ENCODE results near the gene INTS4. TPM values are rescaled to one million over a fixed set of nuclear protein-coding genes. Genes with fewer than 3 reads are reported as not detected.

INTS4 gene
- total and polyA plus RNA-seq, 2 of the 4 experiments (the other 2 are of a cell fraction) = 24.0 to 52.5 TPM

DNA sequence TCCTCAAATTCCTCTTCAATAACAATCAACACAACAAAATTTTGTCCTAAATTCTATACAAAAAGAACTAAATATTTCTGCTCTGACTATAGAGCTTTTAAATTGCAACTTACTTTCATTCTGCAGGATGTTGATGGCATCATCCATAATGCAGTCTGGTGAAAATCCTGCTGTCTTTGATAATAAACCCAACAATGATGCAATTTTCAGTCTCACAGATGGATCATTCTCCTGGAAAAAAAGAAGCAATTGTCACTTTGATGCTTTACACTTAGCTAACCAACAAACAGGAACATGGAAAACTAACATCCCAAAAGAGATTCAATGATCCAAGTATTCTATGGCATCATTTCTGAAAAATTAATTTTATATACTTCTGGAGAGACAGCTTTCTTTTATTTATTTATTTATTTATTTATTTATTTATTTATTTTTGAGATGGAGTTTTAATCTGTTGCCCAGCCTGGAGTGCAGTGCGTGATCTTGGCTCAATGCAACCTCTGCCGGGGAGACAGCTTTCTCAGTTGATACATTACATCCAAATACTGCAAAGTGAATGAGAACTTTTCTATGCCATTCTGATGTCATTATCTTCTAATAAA is 13.0 kb downstream of the INTS4 start:
- Histone ChIP-seq H2AFZ (replicated peaks; ENCODE audit: low read length, poor library complexity) (no peak overlapping the region), H4K91ac (ENCODE audit: insufficient read depth, low read depth, low read length) (no peak overlapping the region), H2BK15ac (ENCODE audit: low read depth, low read length) (no peak overlapping the region), H4K5ac (ENCODE audit: low read depth, low read length) (no peak overlapping the region), H2AK9ac (replicated peaks; ENCODE audit: low read depth, low read length, poor library complexity) (no peak overlapping the region), H3K4me3 (ENCODE audit: insufficient read depth, low read depth, low read length) (no peak overlapping the region), H2AK5ac (ENCODE audit: low read depth, low read length) (no peak overlapping the region), H3K79me1 (ENCODE audit: low read depth in 1 of 2, low read length in 2 of 2) (peaks cover 18 to 24% of the 10 kb centered on the region in 2 experiments; a peak in 3 of 4 replicates), H3K4me2 (ENCODE audit: low read depth, low read length) (no peak overlapping the region), H3K9me1 (ENCODE audit: insufficient read depth, low read length) (no peaks in the 10 kb centered on the region), H3K27me3 (ENCODE audit: control insufficient read depth, insufficient read depth, low read length) (no peaks in the 10 kb centered on the region), H3K4ac (ENCODE audit: low read depth, low read length) (no peak overlapping the region), H2BK20ac (ENCODE audit: low read depth, low read length) (no peak overlapping the region), H2BK120ac (ENCODE audit: low read depth, low read length) (no peak overlapping the region), H3K27ac (ENCODE audit: insufficient read depth, low read length) (no peak overlapping the region), H3K14ac (replicated peaks; ENCODE audit: low read depth, low read length) (no peak overlapping the region), H3K9me3 (ENCODE audit: control insufficient read depth, insufficient read depth, low read length) (no peaks in the 10 kb centered on the region), H3K18ac (ENCODE audit: low read depth, low read length) (no peak overlapping the region), H2BK5ac (ENCODE audit: low read depth, low read length, poor library complexity, severe bottlenecking) (no peak overlapping the region), H3K56ac (ENCODE audit: extremely low read depth, insufficient read depth, low read length) (no peak overlapping the region), H3K23ac (ENCODE audit: low read depth, low read length) (no peak overlapping the region), H3K36me3 (ENCODE audit: control insufficient read depth, insufficient read depth, low read length) (peaks cover 9% of the 10 kb centered on the region), H3K4me1 (ENCODE audit: control insufficient read depth, insufficient read depth, low read length) (no peaks in the 10 kb centered on the region), H4K20me1 (ENCODE audit: insufficient read depth, low read length) (no peaks in the 10 kb centered on the region), H4K8ac (ENCODE audit: low read depth in 2 of 2, low read length in 2 of 2) (no peak overlapping the region), H3K9ac (ENCODE audit: low read depth, low read length) (no peak overlapping the region)
- ChIA-PET POLR2A (ENCODE audit: unreplicated experiment) (no interaction called here), CTCF (interaction anchor here (0.6 to 2.0 kb wide), 2 partner anchors 14 to 890 kb away, joined by 4 read pairs; partner anchors contain the start of gene INTS4)
- intact Hi-C loops (cut with micrococcal nuclease) = no loop called here
- ATAC-seq (ENCODE audit: low read depth) = no peak
- no peak for DNase-seq
- TF ChIP-seq MAZ (IDR thresholded peaks at IDR 0.05; ENCODE audit: borderline replicate concordance, low read depth, low read length) (no peak), NFE2L2 (IDR thresholded peaks at IDR 0.05; ENCODE audit: low read depth, low read length) (no peak), SMC3 (IDR thresholded peaks at IDR 0.05; ENCODE audit: low read depth, low read length) (no peak), CHD1 (IDR thresholded peaks at IDR 0.05; ENCODE audit: low read depth, low read length) (no peak), RFX5 (IDR thresholded peaks at IDR 0.05; ENCODE audit: low read depth, low read length) (no peak), BHLHE40 (IDR thresholded peaks at IDR 0.05; ENCODE audit: low read depth, low read length) (no peak), MAFK (IDR thresholded peaks at IDR 0.05; ENCODE audit: low read depth, low read length) (no peak), MXI1 (IDR thresholded peaks at IDR 0.05; ENCODE audit: borderline replicate concordance, low read depth, low read length) (no peak), RAD21 (IDR thresholded peaks at IDR 0.05; ENCODE audit: low read length) (no peak), FOS (IDR thresholded peaks at IDR 0.05; ENCODE audit: low read depth, low read length) (no peak), POLR2A (IDR thresholded peaks at IDR 0.05; ENCODE audit: low read depth, low read length) (no peak), RCOR1 (IDR thresholded peaks at IDR 0.05; ENCODE audit: insufficient replicate concordance, low read length) (no peak), CEBPB (IDR thresholded peaks at IDR 0.05; ENCODE audit: low read depth, low read length) (no peak)
- TF ChIP-seq, protein P1, sequence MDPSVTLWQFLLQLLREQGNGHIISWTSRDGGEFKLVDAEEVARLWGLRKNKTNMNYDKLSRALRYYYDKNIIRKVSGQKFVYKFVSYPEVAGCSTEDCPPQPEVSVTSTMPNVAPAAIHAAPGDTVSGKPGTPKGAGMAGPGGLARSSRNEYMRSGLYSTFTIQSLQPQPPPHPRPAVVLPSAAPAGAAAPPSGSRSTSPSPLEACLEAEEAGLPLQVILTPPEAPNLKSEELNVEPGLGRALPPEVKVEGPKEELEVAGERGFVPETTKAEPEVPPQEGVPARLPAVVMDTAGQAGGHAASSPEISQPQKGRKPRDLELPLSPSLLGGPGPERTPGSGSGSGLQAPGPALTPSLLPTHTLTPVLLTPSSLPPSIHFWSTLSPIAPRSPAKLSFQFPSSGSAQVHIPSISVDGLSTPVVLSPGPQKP (IDR thresholded peaks at IDR 0.05; ENCODE audit: borderline replicate concordance, low read depth, low read length) = no peak
- TF ChIP-seq, protein P2, sequence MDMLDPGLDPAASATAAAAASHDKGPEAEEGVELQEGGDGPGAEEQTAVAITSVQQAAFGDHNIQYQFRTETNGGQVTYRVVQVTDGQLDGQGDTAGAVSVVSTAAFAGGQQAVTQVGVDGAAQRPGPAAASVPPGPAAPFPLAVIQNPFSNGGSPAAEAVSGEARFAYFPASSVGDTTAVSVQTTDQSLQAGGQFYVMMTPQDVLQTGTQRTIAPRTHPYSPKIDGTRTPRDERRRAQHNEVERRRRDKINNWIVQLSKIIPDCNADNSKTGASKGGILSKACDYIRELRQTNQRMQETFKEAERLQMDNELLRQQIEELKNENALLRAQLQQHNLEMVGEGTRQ (IDR thresholded peaks at IDR 0.05; ENCODE audit: low read depth, low read length) = no peak
- TF ChIP-seq, protein P3, sequence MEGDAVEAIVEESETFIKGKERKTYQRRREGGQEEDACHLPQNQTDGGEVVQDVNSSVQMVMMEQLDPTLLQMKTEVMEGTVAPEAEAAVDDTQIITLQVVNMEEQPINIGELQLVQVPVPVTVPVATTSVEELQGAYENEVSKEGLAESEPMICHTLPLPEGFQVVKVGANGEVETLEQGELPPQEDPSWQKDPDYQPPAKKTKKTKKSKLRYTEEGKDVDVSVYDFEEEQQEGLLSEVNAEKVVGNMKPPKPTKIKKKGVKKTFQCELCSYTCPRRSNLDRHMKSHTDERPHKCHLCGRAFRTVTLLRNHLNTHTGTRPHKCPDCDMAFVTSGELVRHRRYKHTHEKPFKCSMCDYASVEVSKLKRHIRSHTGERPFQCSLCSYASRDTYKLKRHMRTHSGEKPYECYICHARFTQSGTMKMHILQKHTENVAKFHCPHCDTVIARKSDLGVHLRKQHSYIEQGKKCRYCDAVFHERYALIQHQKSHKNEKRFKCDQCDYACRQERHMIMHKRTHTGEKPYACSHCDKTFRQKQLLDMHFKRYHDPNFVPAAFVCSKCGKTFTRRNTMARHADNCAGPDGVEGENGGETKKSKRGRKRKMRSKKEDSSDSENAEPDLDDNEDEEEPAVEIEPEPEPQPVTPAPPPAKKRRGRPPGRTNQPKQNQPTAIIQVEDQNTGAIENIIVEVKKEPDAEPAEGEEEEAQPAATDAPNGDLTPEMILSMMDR (conservative IDR thresholded peaks at IDR 0.05; ENCODE audit: low read depth, low read length) = no peak
- BruUV-seq (replicated peaks) = no TSS peak
- WGBS, 2 experiments (ENCODE audit: extremely low coverage in 2 of 2, insufficient read length in 1 of 2) = no CpG with 5 or more reads among the region's 2 CpGs
- dilution Hi-C loops (cut with HindIII; ENCODE audit: low sequenced_read_pairs, unreplicated experiment) = no loop called here
- in situ Hi-C loops (cut with MboI; ENCODE audit: low sequenced_read_pairs) = no loop called here

Data from IMR-90 (cell line).